SH-SY5Y (cell line): ENCODE measurements around the gene HOXC12.

Experiments used
- GATA2 ChIP-seq: IDR thresholded peaks from 2 replicates; pipeline ENCODE4 v1.6.1; 2011; ENCODE audit warnings: mild to moderate bottlenecking, low read depth, low read length
- GATA3 ChIP-seq: IDR thresholded peaks from 2 replicates; pipeline ENCODE4 v1.6.1; 2011; ENCODE audit warnings: low read depth, mild to moderate bottlenecking, low read length, moderate library complexity

GRCh38 chr12:53976172-53976822 lies 21.6 kb downstream of the HOXC12 start:
- TF ChIP-seq GATA2: no peak
- no peak for TF ChIP-seq GATA3
